K562 (cell line): Measurements from ENCODE around the gene NDUFAB1. TPM values are rescaled to one million over a fixed set of nuclear protein-coding genes. Genes with fewer than 3 reads are reported as not detected.

ENCODE experiments used
- ATAC-seq: fragments of 200-7000 bp; cut with Tn5 transposase; 3 replicates; pipeline ENCODE4 v1.9.1; 2020; ENCODE audit warnings: moderate library complexity
- BruUV-seq: library from RNA; stranded (reverse); fragments of 400-500 nt; replicated peaks from 2 replicates; lab custom pipeline; 2021; lab: Mats Ljungman, UMichigan
- CTCF ChIA-PET: fragments of 300-600 bp; formaldehyde crosslinking; extraction: SDS; loops from one replicate; lab custom pipeline; 2021; ENCODE audit warnings: low intra/inter-chr PET ratio; lab: Yijun Ruan, JAX
- POLR2A ChIA-PET: fragments of 300-600, 350-650 bp; sonication (Branson Sonifier 250); formaldehyde crosslinking; extraction: SDS; loops from one replicate; lab custom pipeline; 2021; ENCODE audit warnings: antibody characterized with exemption, inconsistent platforms; lab: Yijun Ruan, JAX
- DNase-seq, 4 experiments: peaks; one replicate each; pipeline versions ENCODE4 v3.0.0 to v3.0.0-alpha.2; 2011 to 2018; ENCODE audit warnings: low spot score in 3 of 4, mixed read lengths in 3 of 4; ENCODE audit errors: extremely low read depth in 1 of 4
- FAIRE-seq: peaks from 2 replicates; lab custom pipeline; 2011; peaks lifted over from hg19 to GRCh38; lab: Jason Lieb, UNC
- H2AFZ ChIP-seq: 2 replicates; pipeline ENCODE4 v1.6.0; 2011; ENCODE audit warnings: low read depth, low read length, control low read depth, inconsistent platforms
- H3K27ac ChIP-seq: fragments of 200-600 bp; 3 replicates; pipeline ENCODE4 v1.8.0; 2011; ENCODE audit warnings: low read depth, mild to moderate bottlenecking, control low read depth, inconsistent platforms, low read length, moderate library complexity, mixed read lengths; ENCODE audit errors: extremely low read depth
- H3K27me3 ChIP-seq, 2 experiments: fragments of 300-600 bp in 1 of 2; 2 replicates in 1 of 2; 3 replicates in 1 of 2; pipeline versions ENCODE4 v1.6.0 to v1.8.0; 2011; ENCODE audit warnings: inconsistent platforms in 2 of 2, low read length in 2 of 2, mild to moderate bottlenecking in 1 of 2, mixed read lengths in 1 of 2, moderate library complexity in 1 of 2; ENCODE audit not compliant: control insufficient read depth in 2 of 2, insufficient read depth in 2 of 2
- H3K36me3 ChIP-seq: fragments of 300-600 bp; 3 replicates; pipeline ENCODE4 v1.8.0; 2011; ENCODE audit warnings: mild to moderate bottlenecking, low read length, inconsistent platforms; ENCODE audit not compliant: control insufficient read depth, insufficient read depth
- H3K4me1 ChIP-seq, 2 experiments: fragments of 200-600 bp in 1 of 2; replicated peaks in 1 of 2; 2 replicates in 1 of 2; 3 replicates in 1 of 2; pipeline versions ENCODE4 v1.5.1 to v1.8.0; 2011; ENCODE audit warnings: inconsistent platforms in 2 of 2, low read length in 2 of 2, mild to moderate bottlenecking in 1 of 2, mixed read lengths in 1 of 2, moderate library complexity in 1 of 2; ENCODE audit not compliant: control insufficient read depth in 2 of 2, insufficient read depth in 2 of 2
- H3K4me2 ChIP-seq: 2 replicates; pipeline ENCODE4 v1.6.1; 2011; ENCODE audit warnings: low read length, control low read depth, inconsistent platforms, mixed read lengths; ENCODE audit not compliant: insufficient read depth
- H3K4me3 ChIP-seq: fragments of 200-600 bp; sonication (generic), shearing (Covaris generic); 2 replicates; pipeline ENCODE4 v1.5.1; 2016; ENCODE audit warnings: control low read depth, inconsistent platforms
- H3K79me2 ChIP-seq: fragments of 200-600 bp; 3 replicates; pipeline ENCODE4 v1.8.0; 2011; ENCODE audit warnings: low read length, inconsistent platforms; ENCODE audit not compliant: control insufficient read depth, insufficient read depth
- H3K9ac ChIP-seq, 2 experiments: 2 replicates each; pipeline versions ENCODE4 v1.6.0 to v1.6.1; 2011; ENCODE audit warnings: low read depth in 2 of 2, low read length in 2 of 2, control low read depth in 1 of 2, inconsistent platforms in 1 of 2, mild to moderate bottlenecking in 1 of 2, mixed read lengths in 1 of 2; ENCODE audit not compliant: insufficient read depth in 1 of 2
- H3K9me1 ChIP-seq: one replicate; pipeline ENCODE4 v1.6.0; 2011; ENCODE audit warnings: inconsistent platforms, mild to moderate bottlenecking, low read length, moderate library complexity; ENCODE audit not compliant: control insufficient read depth, insufficient read depth
- H3K9me3 ChIP-seq: replicated peaks from 2 replicates; pipeline ENCODE4 v1.5.1; 2011; ENCODE audit warnings: low read depth, low read length, inconsistent platforms; ENCODE audit not compliant: control insufficient read depth, insufficient read depth
- H4K20me1 ChIP-seq: replicated peaks from 2 replicates; pipeline ENCODE4 v1.6.1; 2011; ENCODE audit warnings: low read length, inconsistent platforms, mixed read lengths; ENCODE audit not compliant: control insufficient read depth, insufficient read depth
- ATF7 ChIP-seq: fragments of 450-650 bp; IDR thresholded peaks from 2 replicates; pipeline ENCODE4 v1.7.1; 2014; ENCODE audit warnings: mild to moderate bottlenecking, moderate library complexity
- KDM5B ChIP-seq: fragments of 200-600 bp; sonication (generic); IDR thresholded peaks from 2 replicates; pipeline ENCODE4 v1.6.1; 2012; ENCODE audit warnings: low read depth, mild to moderate bottlenecking, moderate library complexity, low read length, control low read depth, inconsistent platforms; ENCODE audit not compliant: insufficient replicate concordance
- KLF10 ChIP-seq: fragments of 250-450 bp; sonication (Bioruptor Pico); IDR thresholded peaks from 2 replicates; pipeline ENCODE4 v1.6.1; 2021; ENCODE audit warnings: matching md5 sums
- PHF8 ChIP-seq: fragments of 200-600 bp; sonication (generic); IDR thresholded peaks from 2 replicates; pipeline ENCODE4 v1.6.1; 2012; ENCODE audit warnings: mixed run types, mild to moderate bottlenecking, inconsistent platforms, low read length, moderate library complexity, borderline replicate concordance
- PREB ChIP-seq: sonication (generic); formaldehyde crosslinking; IDR thresholded peaks from 2 replicates; pipeline ENCODE4 v1.8.1; 2023; ENCODE audit warnings: mild to moderate bottlenecking, missing genetic modification reagents
- SIN3A ChIP-seq, 2 experiments: fragments of 150-350 bp in 1 of 2; IDR thresholded peaks; 2 replicates each; pipeline ENCODE4 v1.6.1; 2011 to 2016; ENCODE audit warnings: borderline replicate concordance in 2 of 2, low read depth in 2 of 2, low read length in 2 of 2, mild to moderate bottlenecking in 2 of 2, moderate library complexity in 2 of 2; ENCODE audit not compliant: control insufficient read depth in 1 of 2
- SIN3B ChIP-seq: fragments of 450-650 bp; IDR thresholded peaks from 2 replicates; pipeline ENCODE4 v1.6.1; 2017; ENCODE audit warnings: low read depth, mild to moderate bottlenecking, moderate library complexity
- SOX6 ChIP-seq: fragments of 450-650 bp; IDR thresholded peaks from 2 replicates; pipeline ENCODE4 v1.6.1; 2014; ENCODE audit warnings: mild to moderate bottlenecking
- ZBTB7A ChIP-seq: IDR thresholded peaks from 2 replicates; pipeline ENCODE4 v1.6.1; 2011; ENCODE audit warnings: low read depth, mild to moderate bottlenecking, low read length, moderate library complexity, borderline replicate concordance; ENCODE audit not compliant: control insufficient read depth
- ZEB2 ChIP-seq: fragments of 450-650 bp; IDR thresholded peaks from 2 replicates; pipeline ENCODE4 v1.6.1; 2016
- ZNF133 ChIP-seq: fragments of 250-450 bp; sonication (Bioruptor Pico); IDR thresholded peaks from 2 replicates; pipeline ENCODE4 v1.4.0; 2020; ENCODE audit warnings: mild to moderate bottlenecking
- ZNF316 ChIP-seq: fragments of 450-650 bp; IDR thresholded peaks from 2 replicates; pipeline ENCODE4 v1.6.1; 2016
- ZNF518B ChIP-seq: fragments of 250-450 bp; sonication (Bioruptor Pico); IDR thresholded peaks from 2 replicates; pipeline ENCODE4 v1.5.0; 2021; ENCODE audit warnings: mild to moderate bottlenecking, moderate library complexity
- WGBS: fragments of 100-300 bp; shearing (Covaris generic); methylation state at CpG from one replicate; pipeline ENCODE4 v1.1.6; 2016; ENCODE audit warnings: low coverage, mixed read lengths; ENCODE audit not compliant: insufficient coverage; ENCODE audit errors: missing lambda C conversion rate; 5-methylcytosine and 5-hydroxymethylcytosine counted together
- in situ Hi-C: fragments of 300-500 bp; cut with MboI; formaldehyde crosslinking; loops from 4 replicates; pipeline ENCODE4 v1.15.0; 2018; ENCODE audit warnings: inconsistent platforms, mixed read lengths
- intact Hi-C: fragments of 100-400 bp; cut with micrococcal nuclease; formaldehyde crosslinking; loops from 2 replicates; pipeline ENCODE4 v1.14.2; 2022
- polyA plus RNA-seq, 8 experiments: library from polyadenylated mRNA; depleted of rRNA in 4 of 8; stranded (reverse) in 5 of 8; unstranded in 3 of 8; fragments of >200 nt; fragmentation: Nextera tagmentation in 2 of 8; fragmentation: Illumina TruSeq in 1 of 8; extraction: Ambion mirVana in 2 of 8; extraction: Trizol in 1 of 8; gene quantifications; 2 replicates each; pipeline versions ENCODE4 v1.2.1 to v1.2.3, GENCODE V29; 2011 to 2014; ENCODE audit warnings: inconsistent platforms in 1 of 8, missing spikeins in 1 of 8
- total RNA-seq, 7 experiments: library from RNA; depleted of rRNA in 6 of 7; stranded (reverse); fragments of >200 nt in 6 of 7; fragmentation: Illumina TruSeq in 2 of 7; extraction: Trizol in 2 of 7; gene quantifications; 2 replicates each; pipeline versions ENCODE4 v1.2.1 to v1.2.3, GENCODE V29; 2011 to 2021; ENCODE audit warnings: low replicate concordance in 1 of 7
- TF ChIP-seq, protein P1 (sequence below): fragments of 250-450 bp; sonication (Bioruptor Pico); IDR thresholded peaks from 2 replicates; pipeline ENCODE4 v1.8.0; 2022; ENCODE audit warnings: moderate library complexity, mild to moderate bottlenecking, inconsistent platforms

Gene NDUFAB1
- total and polyA plus RNA-seq, 9 of the 15 experiments (the other 6 are each of a cell fraction or from before 2014, with no cell fraction given): 123 to 481 (median 238) TPM

- peak within 1 kb of the TSS; percentile 96 for H3K4me2 ChIP-seq
- peak within 1 kb of the TSS; percentile 94 for H2AFZ ChIP-seq
- intact Hi-C loops: loop anchor here (2.0 kb wide), 1 partner anchor 38 kb away; the partner anchor contains the start of gene PLK1
- peak within 1 kb of the TSS; percentile 89 for H3K27ac ChIP-seq
- in situ Hi-C loops: no loop called here
- peak within 1 kb of the TSS; percentile 85 for H3K4me3 ChIP-seq
- under 1% methylated on average over 55 of the region's 64 CpGs for WGBS
- ChIA-PET CTCF (no interaction called here), POLR2A (interaction anchor here (0.9 to 1.8 kb wide), 9 partner anchors 9 to 68 kb away, joined by 3 to 6 read pairs (median 4); no protein-coding TSS in a partner anchor)
- H3K9me3 ChIP-seq: no peaks in the 10 kb centered on the region
- FAIRE-seq (peak; percentile 89), ATAC-seq (peak; percentile 97), DNase-seq (peak; percentile 94 to 98 (median 95))
- H3K36me3 ChIP-seq: peaks cover 39% of the 10 kb centered on the region
- H3K79me2 ChIP-seq: peaks cover 45% of the 10 kb centered on the region
- peaks cover 8 to 15% of the 10 kb centered on the region in 2 experiments; a peak in 4 of 5 replicates for H3K4me1 ChIP-seq
- BruUV-seq: TSS peak; percentile 69
- peak within 1 kb of the TSS; percentile 93 to 95 for H3K9ac ChIP-seq
- no peaks in the 10 kb centered on the region for H3K27me3 ChIP-seq
- H4K20me1 ChIP-seq: no peaks in the 10 kb centered on the region
- no peaks in the 10 kb centered on the region for H3K9me1 ChIP-seq
- TF ChIP-seq ZEB2 (peak; percentile 66; the same call in 1 of the 2 replicates), SOX6 (0 out of 2 replicates have a peak, but pooled peaks have one; percentile 23), ZNF316 (peak; percentile 1; the same call in 1 of the 2 replicates), ZNF518B (no peak), PHF8 (peak; percentile 93; the same call in 1 of the 2 replicates), PREB (CRISPR knock-in tag) (0 out of 2 replicates have a peak, but pooled peaks have one; percentile 50), SIN3B (peak; percentile 94), KDM5B (peak; percentile 76), ATF7 (peak; percentile 72; the same call in 1 of the 2 replicates), ZNF133 (no peak), KLF10 (CRISPR knock-in tag) (no peak), ZBTB7A (0 out of 2 replicates have a peak, but pooled peaks have one; percentile 44), SIN3A (IDR thresholded peaks at IDR 0.05; ENCODE audit: borderline replicate concordance in 2 of 2, control insufficient read depth in 1 of 2, low read depth in 2 of 2, low read length in 2 of 2) (peak; percentile 91 to 98)
- TF ChIP-seq, protein P1, sequence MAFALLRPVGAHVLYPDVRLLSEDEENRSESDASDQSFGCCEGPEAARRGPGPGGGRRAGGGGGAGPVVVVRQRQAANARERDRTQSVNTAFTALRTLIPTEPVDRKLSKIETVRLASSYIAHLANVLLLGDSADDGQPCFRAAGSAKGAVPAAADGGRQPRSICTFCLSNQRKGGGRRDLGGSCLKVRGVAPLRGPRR (CRISPR knock-in tag): no peak
Measured at GRCh38 chr16:23640931-23641765, 45.0 kb upstream of the NDUFAB1 start, which contains the start of the genes DCTN5 and PALB2. Gene DCTN5, plus strand, starts transcription at chr16:23641466. Its CDS starts 77 bp downstream, at chr16:23641543. Gene PALB2, minus strand, starts transcription at chr16:23641310. Its CDS starts 153 bp downstream, at chr16:23641157.
